Neuron (in vitro differentiated cells): Measurements from ENCODE around the gene CTSC.

ENCODE experiments used
- H2AFZ ChIP-seq: one replicate; pipeline ENCODE4 v1.6.1; 2013; ENCODE audit warnings: low read depth, mild to moderate bottlenecking, inconsistent platforms, low read length, moderate library complexity
- H3K27me3 ChIP-seq: one replicate; pipeline ENCODE4 v1.6.1; 2013; ENCODE audit warnings: low read length; ENCODE audit not compliant: insufficient read depth
- H3K36me3 ChIP-seq: one replicate; pipeline ENCODE4 v1.6.1; 2013; ENCODE audit warnings: low read length; ENCODE audit not compliant: insufficient read depth
- H3K4me1 ChIP-seq: one replicate; pipeline ENCODE4 v1.6.1; 2013; ENCODE audit warnings: low read length; ENCODE audit not compliant: insufficient read depth
- H3K4me3 ChIP-seq: 2 replicates; pipeline ENCODE4 v1.5.1; 2013; ENCODE audit warnings: mild to moderate bottlenecking, low read length, moderate library complexity
- H3K9me3 ChIP-seq: one replicate; pipeline ENCODE4 v1.6.1; 2013; ENCODE audit warnings: low read length

CTSC gene

DNA sequence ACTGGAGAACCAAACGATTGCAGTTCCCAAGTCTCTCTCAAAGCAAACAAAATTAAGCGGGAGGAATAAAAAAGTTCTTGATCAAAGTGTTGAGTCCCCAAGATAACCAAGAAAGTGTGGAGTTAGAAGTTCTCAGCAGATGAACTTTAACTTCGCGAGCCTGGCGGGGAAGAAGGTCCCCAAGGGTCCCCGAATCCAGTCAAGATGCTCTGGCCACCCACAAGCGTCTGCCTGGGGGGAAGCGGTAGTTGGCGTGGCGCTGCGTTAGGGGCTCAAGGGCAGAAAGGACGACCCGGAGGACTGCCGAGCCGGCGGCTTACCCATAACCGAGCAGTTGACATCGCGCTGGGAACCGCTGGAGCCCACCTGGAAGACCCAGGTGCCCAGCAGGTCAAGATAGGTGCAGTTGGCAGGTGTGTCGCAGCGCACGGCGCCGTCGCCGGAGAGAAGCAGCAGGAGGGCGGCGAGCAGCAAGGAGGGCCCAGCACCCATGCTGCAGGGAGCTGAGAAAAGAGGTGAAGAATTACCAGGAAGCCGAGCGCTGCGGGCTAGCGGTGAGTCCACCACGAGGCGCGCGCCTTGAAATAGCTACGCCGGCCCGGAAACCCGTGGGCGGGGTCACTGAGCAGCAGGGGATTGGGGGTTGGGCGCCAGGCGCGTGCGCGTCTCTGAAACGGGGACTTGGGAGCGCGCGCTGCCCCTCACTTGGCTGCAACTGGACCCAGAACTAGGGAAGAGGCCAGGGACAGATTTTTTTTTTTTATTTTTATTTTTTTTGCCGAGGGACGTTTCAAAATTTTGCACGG, at the start of gene CTSC:
Gene CTSC, minus strand, starts transcription at position 556 of the 806 bp plus-strand sequence. Its CDS starts 64 bp downstream, at position 492.
- H3K4me1 ChIP-seq, result peaks cover 8% of the 10 kb centered on the region
- H3K9me3 ChIP-seq, result no peaks in the 10 kb centered on the region
- H3K36me3 ChIP-seq, result no peaks in the 10 kb centered on the region
- H3K4me3 ChIP-seq, result peak within 1 kb of the TSS; percentile 82
- H2AFZ ChIP-seq, result peak within 1 kb of the TSS; percentile 99
- no peaks in the 10 kb centered on the region for H3K27me3 ChIP-seq

DNA sequence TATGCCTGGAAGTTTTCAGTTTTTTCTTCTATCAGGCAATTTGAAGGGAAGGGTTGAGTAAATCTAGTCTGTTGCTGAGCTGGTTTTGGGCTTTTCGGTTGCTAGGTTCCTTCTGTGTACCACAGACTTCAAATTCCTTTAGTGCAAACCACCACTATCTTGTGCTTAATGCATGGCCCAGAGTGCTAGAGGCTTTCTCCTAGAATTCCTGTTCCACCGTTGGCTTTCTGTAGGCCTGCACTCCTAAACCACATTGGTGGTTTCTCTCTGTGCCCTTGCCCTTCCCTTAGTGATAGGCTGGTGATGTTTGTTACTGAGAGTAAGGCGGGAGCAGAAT, 47.1 kb upstream of the CTSC start:
- no peak overlapping the region for H2AFZ ChIP-seq
- H3K9me3 ChIP-seq, result no peaks in the 10 kb centered on the region
- peaks cover 7% of the 10 kb centered on the region for H3K4me1 ChIP-seq
- no peak overlapping the region for H3K4me3 ChIP-seq
- H3K27me3 ChIP-seq, result no peaks in the 10 kb centered on the region
- H3K36me3 ChIP-seq, result no peaks in the 10 kb centered on the region

DNA sequence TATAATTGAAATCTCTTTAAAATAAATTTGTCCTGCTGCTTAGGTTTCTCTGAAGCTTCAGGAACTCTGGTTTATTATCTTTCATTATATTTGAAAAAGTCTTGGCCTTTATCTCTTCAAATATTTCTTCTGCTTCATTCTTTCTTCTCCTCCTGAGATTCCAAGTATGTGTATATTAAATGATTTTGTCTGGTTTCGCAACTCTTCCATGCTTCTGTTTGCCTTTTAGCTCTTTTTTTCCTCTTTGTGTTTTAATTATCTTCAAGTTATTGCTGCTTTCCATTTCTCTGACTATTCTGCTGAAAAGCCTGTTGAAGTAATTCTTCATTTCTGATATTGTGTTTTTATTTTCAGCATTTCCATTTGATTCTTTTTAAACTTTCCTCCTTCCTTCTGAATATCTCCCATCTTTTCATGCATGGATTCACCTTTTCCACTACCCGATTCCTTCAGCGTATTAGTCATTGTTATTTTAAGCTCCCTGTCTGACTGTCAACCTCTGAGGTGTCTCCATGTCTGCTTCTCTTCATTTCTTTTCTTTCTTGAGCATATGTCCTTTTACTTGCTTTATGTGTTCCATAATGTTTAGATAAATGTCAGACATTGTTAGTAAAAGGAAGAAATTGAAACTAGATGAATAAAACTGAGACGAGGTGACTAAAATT, 46.6 kb upstream of the CTSC start:
- peaks cover 7% of the 10 kb centered on the region for H3K4me1 ChIP-seq
- no peak overlapping the region for H2AFZ ChIP-seq
- H3K4me3 ChIP-seq, result no peak overlapping the region
- H3K9me3 ChIP-seq, result no peaks in the 10 kb centered on the region
- no peaks in the 10 kb centered on the region for H3K36me3 ChIP-seq
- no peaks in the 10 kb centered on the region for H3K27me3 ChIP-seq

DNA sequence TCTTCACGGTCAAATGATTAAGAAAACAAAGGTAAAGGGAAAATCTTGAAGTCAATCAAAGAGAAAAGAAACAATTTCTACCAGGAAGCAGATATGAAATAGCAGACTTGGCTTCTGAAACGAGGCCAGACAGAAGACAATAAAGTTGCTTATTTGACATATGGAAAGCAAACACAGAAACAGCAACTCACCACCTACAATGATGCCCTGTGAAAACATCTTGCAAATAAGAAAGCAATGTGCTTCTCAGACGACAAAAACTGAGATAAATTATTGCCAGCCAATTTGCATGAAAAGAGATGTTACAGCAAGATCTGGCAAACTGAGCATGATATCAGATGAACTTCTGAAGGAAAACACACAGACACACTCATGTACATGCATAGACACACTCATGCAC, 45.9 kb upstream of the CTSC start:
- H3K27me3 ChIP-seq, result no peaks in the 10 kb centered on the region
- no peak overlapping the region for H3K4me3 ChIP-seq
- H2AFZ ChIP-seq, result no peak overlapping the region
- peaks cover 7% of the 10 kb centered on the region for H3K4me1 ChIP-seq
- no peaks in the 10 kb centered on the region for H3K36me3 ChIP-seq
- no peaks in the 10 kb centered on the region for H3K9me3 ChIP-seq

DNA sequence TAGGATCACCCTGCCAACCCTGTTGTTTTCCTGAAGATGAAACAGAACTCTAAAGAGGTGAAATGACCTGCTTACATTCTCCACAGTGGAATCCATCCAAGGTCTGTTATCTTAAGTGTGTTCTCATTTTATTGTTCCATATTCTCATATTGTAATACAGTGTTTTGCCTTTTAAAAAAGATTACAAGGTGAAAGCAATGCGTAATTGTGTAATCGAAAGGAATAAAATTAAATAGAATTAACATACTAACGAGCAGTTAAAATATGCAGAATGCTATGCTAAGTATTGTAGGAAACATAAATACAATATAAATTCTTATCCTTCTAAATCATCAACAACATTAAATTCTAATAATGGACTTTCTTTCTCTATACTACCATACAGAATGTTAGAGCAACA, 41.6 kb upstream of the CTSC start:
- no peak overlapping the region for H2AFZ ChIP-seq
- peaks cover under 1% of the 10 kb centered on the region for H3K4me1 ChIP-seq
- H3K4me3 ChIP-seq, result no peak overlapping the region
- H3K36me3 ChIP-seq, result no peaks in the 10 kb centered on the region
- no peaks in the 10 kb centered on the region for H3K27me3 ChIP-seq
- no peaks in the 10 kb centered on the region for H3K9me3 ChIP-seq

DNA sequence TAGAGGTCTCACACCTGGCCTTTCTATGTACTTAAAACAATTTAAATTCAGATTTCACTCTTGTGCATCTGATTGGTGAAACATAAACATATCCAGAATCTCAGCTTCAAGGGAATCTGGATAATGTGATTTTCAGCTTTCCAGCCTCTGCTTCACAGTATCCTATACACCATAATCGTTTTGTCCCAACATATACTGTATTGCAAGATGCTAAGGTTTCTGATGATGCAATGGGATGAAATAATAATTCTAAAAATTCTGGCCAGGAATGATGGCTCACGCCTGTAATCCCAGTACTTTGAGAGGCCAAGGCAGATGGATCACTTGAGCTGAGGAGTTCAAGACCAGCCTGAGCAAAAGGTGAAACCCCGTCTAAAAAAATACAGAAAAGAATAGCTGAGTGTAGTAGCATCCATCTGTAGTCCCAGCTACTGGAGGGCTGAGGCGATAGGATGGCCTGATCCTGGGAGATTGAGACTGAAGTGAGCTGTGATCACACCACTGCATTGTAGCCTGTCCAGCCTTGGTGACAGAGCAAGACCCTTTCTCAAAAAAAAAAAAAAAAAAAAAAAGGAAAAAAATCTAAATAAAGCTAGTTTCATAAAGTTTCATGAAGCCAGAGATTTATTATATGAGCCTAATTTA, 41.0 kb upstream of the CTSC start:
- Histone ChIP-seq H3K4me1 (no peaks in the 10 kb centered on the region), H3K9me3 (no peaks in the 10 kb centered on the region), H3K27me3 (no peaks in the 10 kb centered on the region), H3K4me3 (no peak overlapping the region), H2AFZ (no peak overlapping the region), H3K36me3 (no peaks in the 10 kb centered on the region)

DNA sequence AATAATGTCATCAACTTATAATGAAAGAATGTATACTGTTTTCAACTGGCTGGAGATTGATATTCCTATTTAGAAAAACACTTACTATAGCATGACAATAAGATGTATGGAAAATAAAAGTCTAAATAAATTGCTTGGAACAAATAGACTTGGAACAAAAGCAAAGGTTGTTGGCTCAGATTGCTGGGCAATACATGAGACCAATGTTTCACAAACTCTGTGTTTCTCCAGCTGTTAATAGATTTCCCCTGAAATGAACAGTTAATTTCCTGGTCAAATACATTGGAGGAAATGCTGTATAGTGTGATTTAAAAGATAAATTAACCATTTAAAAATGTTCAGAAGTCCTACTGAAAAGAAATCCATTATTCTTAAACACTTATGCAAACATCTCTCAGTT, 40.1 kb upstream of the CTSC start:
- Histone ChIP-seq H3K36me3 (no peaks in the 10 kb centered on the region), H3K27me3 (no peaks in the 10 kb centered on the region), H3K9me3 (no peaks in the 10 kb centered on the region)

DNA sequence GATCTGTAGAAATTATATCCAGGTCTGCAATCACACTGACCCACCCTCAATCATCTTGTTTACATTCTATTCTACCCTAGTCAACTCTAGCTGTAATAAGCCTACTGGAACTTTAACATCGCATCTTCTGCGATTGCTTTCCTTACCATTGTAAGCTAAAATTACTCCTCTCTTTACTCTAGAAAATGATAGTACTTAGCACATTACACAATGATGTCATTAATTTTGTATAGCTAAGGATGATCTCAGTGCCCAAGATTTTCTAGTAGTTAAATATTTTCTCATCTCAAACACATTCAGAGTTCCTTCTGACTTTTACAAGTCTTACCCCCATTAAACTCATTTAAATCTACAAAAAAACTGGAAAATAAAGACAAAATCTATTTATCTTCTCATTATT, 39.6 kb upstream of the CTSC start:
- Histone ChIP-seq H3K4me1 (no peaks in the 10 kb centered on the region), H3K9me3 (no peaks in the 10 kb centered on the region), H3K27me3 (no peaks in the 10 kb centered on the region), H3K4me3 (no peak overlapping the region), H3K36me3 (no peaks in the 10 kb centered on the region), H2AFZ (no peak overlapping the region)

More for the DNA sequence above, 40.1 kb upstream of the CTSC start:
- Histone ChIP-seq H3K4me1 (no peaks in the 10 kb centered on the region), H3K4me3 (no peak overlapping the region), H2AFZ (no peak overlapping the region)

DNA sequence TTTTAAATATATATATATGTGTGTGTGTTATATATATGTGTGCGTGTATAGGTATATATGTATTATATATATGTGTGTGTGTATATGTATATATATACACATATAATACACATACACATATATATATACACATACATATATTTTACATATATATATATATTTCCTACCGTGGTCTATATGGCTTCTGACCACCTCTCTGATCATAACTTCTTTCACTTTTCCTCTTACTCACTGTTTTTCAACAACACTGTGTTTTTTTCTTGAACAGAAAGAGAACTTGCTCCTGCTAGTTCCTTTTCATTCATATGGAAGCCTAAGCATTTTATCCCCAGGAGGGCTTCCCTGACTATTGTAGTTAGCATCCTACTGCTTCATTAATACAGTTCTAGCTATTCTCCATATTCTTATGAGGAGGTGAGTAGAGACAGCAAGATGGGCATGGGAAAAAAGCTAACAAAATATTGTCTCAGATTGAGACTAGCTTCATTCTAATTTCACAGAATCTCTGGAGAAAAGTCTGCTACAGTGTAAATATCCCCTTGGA, 38.5 kb upstream of the CTSC start:
- H3K4me1 ChIP-seq, result no peaks in the 10 kb centered on the region
- no peak overlapping the region for H3K4me3 ChIP-seq
- no peaks in the 10 kb centered on the region for H3K9me3 ChIP-seq
- no peak overlapping the region for H2AFZ ChIP-seq
- H3K36me3 ChIP-seq, result no peaks in the 10 kb centered on the region
- no peaks in the 10 kb centered on the region for H3K27me3 ChIP-seq

DNA sequence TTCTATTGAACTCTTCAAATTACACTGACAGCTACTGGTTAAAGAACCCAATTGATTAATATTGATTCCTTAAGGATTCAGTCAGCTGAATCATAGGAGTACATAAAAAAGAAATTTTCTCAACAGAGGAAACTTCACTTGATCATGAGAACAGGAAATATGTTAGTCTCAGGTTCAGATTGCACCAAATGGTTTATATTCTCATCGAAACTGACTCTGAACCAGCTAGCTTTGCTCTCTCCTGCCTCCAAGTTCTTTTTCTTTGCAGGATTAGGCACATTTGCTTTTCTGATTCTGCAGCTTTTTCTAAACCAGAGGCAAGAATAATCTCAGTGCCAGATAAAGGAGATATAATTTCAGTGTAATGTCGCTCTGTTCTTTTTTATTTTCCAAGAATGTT, 33.2 kb upstream of the CTSC start:
- no peaks in the 10 kb centered on the region for H3K9me3 ChIP-seq
- H3K27me3 ChIP-seq, result no peaks in the 10 kb centered on the region
- H3K4me1 ChIP-seq, result no peaks in the 10 kb centered on the region
- no peak overlapping the region for H3K4me3 ChIP-seq
- H2AFZ ChIP-seq, result no peak overlapping the region
- H3K36me3 ChIP-seq, result no peaks in the 10 kb centered on the region

DNA sequence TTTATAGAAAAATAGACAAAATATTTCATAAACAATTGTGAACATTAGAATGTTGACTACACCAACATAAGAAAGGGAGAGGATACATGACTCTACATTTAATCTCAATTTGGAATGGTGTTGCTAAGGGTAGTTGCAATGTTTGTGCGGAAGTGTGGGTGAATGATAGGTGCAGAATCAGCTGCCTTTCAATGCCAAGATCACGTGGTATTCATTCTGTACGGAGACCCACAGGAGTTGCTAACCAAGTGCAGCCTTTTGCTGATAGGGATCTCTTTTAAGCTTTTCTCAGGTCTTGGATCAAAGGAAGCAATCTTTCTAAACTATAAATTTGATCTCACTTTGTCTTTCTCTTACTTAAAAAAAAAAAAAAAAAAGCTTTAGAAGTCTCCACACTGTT, 29.8 kb upstream of the CTSC start:
- Histone ChIP-seq H3K36me3 (no peaks in the 10 kb centered on the region), H2AFZ (no peak overlapping the region), H3K4me1 (no peaks in the 10 kb centered on the region), H3K9me3 (no peaks in the 10 kb centered on the region), H3K27me3 (no peaks in the 10 kb centered on the region), H3K4me3 (no peak overlapping the region)

DNA sequence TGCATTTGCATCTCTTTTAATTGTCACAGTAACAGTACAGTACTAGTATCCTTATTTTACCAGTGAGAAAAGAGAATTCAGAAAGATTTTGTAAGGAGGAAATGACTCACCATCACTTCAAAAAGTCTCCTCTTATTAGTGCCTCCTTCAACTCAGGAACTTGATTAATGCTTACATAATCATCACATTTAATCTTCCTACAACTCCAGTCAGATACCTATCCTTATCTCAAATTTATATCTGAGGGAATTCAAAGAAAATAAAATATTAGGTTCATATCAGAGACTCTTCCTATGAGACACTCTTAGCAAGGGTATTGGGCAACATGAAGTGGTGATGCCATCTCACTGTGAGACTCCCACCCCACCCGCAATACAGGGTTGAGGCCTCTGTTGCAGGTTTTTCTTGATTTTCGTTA, 26.1 kb upstream of the CTSC start:
- Histone ChIP-seq H3K4me3 (no peak overlapping the region), H2AFZ (no peak overlapping the region), H3K27me3 (no peaks in the 10 kb centered on the region), H3K9me3 (no peaks in the 10 kb centered on the region), H3K4me1 (no peaks in the 10 kb centered on the region), H3K36me3 (no peaks in the 10 kb centered on the region)

DNA sequence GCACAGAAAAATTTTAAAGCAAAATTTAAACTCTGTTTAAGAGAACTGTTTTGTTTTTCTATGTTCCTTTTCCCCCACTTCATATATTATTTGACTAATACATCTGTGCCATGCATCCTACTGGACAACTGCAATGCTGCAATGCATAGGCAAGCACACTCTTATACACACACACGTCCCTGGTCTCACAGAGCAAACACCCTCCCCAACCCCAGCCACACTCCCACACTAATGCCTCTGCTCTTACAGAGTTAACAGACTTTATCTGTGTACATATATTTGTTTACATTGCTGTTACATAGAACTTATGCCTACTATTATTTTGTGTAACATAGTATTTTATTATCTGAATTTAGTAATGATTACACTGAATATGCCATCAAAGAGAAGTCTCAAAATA, 25.5 kb upstream of the CTSC start:
- Histone ChIP-seq H2AFZ (no peak overlapping the region), H3K36me3 (no peaks in the 10 kb centered on the region)

More for the DNA sequence above, 25.5 kb upstream of the CTSC start:
- Histone ChIP-seq H3K27me3 (no peaks in the 10 kb centered on the region), H3K4me1 (no peaks in the 10 kb centered on the region), H3K9me3 (no peaks in the 10 kb centered on the region), H3K4me3 (no peak overlapping the region)
